Regular cardiac myocyte (primary cell): ENCODE measurements around the gene LGALS7. TPM values are rescaled to one million over a fixed set of nuclear protein-coding genes. Genes with fewer than 3 reads are reported as not detected.

Source experiments
- total RNA-seq: library from RNA; depleted of rRNA; stranded (reverse); fragments of >200 nt; gene quantifications from 2 replicates; pipeline ENCODE4 v1.2.3, GENCODE V29; 2014

The LGALS7 gene
- not detected in 2 replicates for total RNA-seq

DNA sequence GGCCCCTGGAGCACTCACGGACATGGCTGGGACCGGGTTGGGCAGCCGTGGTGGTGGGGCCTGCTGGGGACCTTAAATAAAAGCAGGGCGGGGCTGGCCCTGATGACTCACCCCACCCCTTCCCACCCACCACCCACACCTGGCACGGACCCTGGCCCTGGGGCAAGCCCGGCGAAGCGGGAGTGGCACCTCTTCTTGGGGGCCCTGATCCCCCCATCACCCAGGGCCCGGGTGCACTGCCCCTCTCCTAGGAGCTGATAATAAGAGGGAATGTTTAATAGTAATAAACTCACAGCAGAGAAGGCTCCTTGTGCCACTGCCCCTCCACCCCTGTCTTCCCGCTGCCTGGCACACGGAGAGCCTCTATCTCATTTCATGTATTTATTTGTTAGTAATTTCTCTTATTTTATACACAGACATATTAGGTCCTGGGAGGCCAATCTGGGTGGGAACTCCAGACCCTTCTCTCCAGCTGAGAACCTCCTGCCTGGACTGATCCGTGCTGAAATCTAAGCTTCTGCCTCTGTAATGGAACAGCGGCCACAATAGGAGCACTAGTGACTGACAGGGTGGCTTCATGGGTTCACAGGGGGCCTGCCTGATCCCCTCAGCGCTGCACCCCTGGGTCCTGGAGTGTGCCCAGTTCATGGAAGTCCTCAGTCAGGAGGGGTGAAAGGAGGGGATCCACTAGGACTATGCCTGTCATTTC is at the start of gene LGALS7:
Gene LGALS7, minus strand, starts transcription at position 49 of the 709 bp plus-strand sequence. Its CDS starts 25 bp downstream, at position 24.

GRCh38 chr19:38812841-38813320 is 39.6 kb upstream of the LGALS7 start, which contains the start of gene LGALS4:
Gene LGALS4 (minus strand): TSS chr19:38812945. CDS start chr19:38812886, 59 bp downstream.

GRCh38 chr19:38788478-38789243 is 15.3 kb upstream of the LGALS7 start, which contains the start of gene LGALS7B:
Gene LGALS7B (plus strand): TSS chr19:38789200. CDS start chr19:38789227, 27 bp downstream.

GRCh38 chr19:38744298-38744681 is 29.0 kb downstream of the LGALS7 start, which contains the start of gene CAPN12:
Gene CAPN12 (minus strand): TSS chr19:38744474. CDS start chr19:38744165, 309 bp downstream.

Other genes with a start within 250 kb of the LGALS7 start
- 0.19 and 0.85 TPM in 2 replicates for gene MAP4K1, start 155.6 kb downstream of the LGALS7 start, total RNA-seq
- 277 and 490 TPM in 2 replicates for gene EIF3K, start 154.3 kb downstream of the LGALS7 start, total RNA-seq
- 226 and 336 TPM in 2 replicates for gene ACTN4, start 125.9 kb downstream of the LGALS7 start, total RNA-seq
- 0.28 TPM in 1 of 2 replicates, not detected in the other for gene CAPN12, start 29.0 kb downstream of the LGALS7 start, total RNA-seq
- gene LGALS7B, start 15.7 kb upstream of the LGALS7 start, total RNA-seq: not detected in 2 replicates
- under 0.01 TPM in 1 of 2 replicates, not detected in the other for gene LGALS4, start 39.4 kb upstream of the LGALS7 start, total RNA-seq
- 12.4 and 14.6 TPM in 2 replicates for gene ECH1, start 58.3 kb upstream of the LGALS7 start, total RNA-seq
- 167 and 308 TPM in 2 replicates for gene HNRNPL, start 76.5 kb upstream of the LGALS7 start, total RNA-seq
- gene RINL, start 104.8 kb upstream of the LGALS7 start, total RNA-seq: 2.7 and 3.1 TPM in 2 replicates
- 45.8 and 54.4 TPM in 2 replicates for gene SIRT2, start 126.1 kb upstream of the LGALS7 start, total RNA-seq
- 9.9 and 15.7 TPM in 2 replicates for gene NFKBIB, start 126.5 kb upstream of the LGALS7 start, total RNA-seq
- 0.28 TPM in 1 of 2 replicates, not detected in the other for gene CCER2, start 138.7 kb upstream of the LGALS7 start, total RNA-seq
- gene SARS2, start 157.2 kb upstream of the LGALS7 start, total RNA-seq: 8.7 and 13.0 TPM in 2 replicates
- gene MRPS12, start 157.4 kb upstream of the LGALS7 start, total RNA-seq: 20.9 and 47.7 TPM in 2 replicates
- 20.6 and 24.0 TPM in 2 replicates for gene FBXO17, start 202.2 kb upstream of the LGALS7 start, total RNA-seq